RWPE2 (cell line): ENCODE results near the gene NUDCD2.
"Not testable (repeated sequence)": the region's sequence is repeated elsewhere in the genome, so short reads cannot be mapped to it uniquely, and the experiment has no call there.

ENCODE experiments used
- ATAC-seq: fragments of 200-7000 bp; cut with Tn5 transposase; 3 replicates; pipeline ENCODE4 v1.9.1; 2021; ENCODE audit warnings: low read depth
- DNase-seq: peaks from one replicate; pipeline ENCODE4 v3.0.0-alpha.2; 2020; ENCODE audit warnings: low spot score
- H3K27ac ChIP-seq: fragments of 450-650 bp; 2 replicates; pipeline ENCODE4 v1.5.1; 2017; ENCODE audit warnings: mild to moderate bottlenecking; ENCODE audit not compliant: poor library complexity, severe bottlenecking
- H3K27me3 ChIP-seq: fragments of 250-450 bp; sonication (Bioruptor Pico); 2 replicates; pipeline ENCODE4 v1.5.1; 2021; ENCODE audit warnings: mild to moderate bottlenecking, moderate library complexity; ENCODE audit not compliant: insufficient read depth, poor library complexity, severe bottlenecking
- H3K36me3 ChIP-seq: fragments of 250-450 bp; sonication (Bioruptor Pico); 2 replicates; pipeline ENCODE4 v1.5.1; 2020; ENCODE audit warnings: low read depth, mild to moderate bottlenecking, moderate library complexity
- H3K4me1 ChIP-seq: fragments of 250-450 bp; sonication (Bioruptor Pico); 2 replicates; pipeline ENCODE4 v1.5.1; 2021; ENCODE audit warnings: mild to moderate bottlenecking, moderate library complexity; ENCODE audit not compliant: insufficient read depth, poor library complexity, severe bottlenecking
- H3K4me3 ChIP-seq: fragments of 250-450 bp; sonication (Bioruptor Pico); 2 replicates; pipeline ENCODE4 v1.5.1; 2021; ENCODE audit warnings: mild to moderate bottlenecking, moderate library complexity; ENCODE audit not compliant: severe bottlenecking
- H3K9me3 ChIP-seq: fragments of 250-450 bp; sonication (Bioruptor Pico); 2 replicates; pipeline ENCODE4 v1.5.1; 2021; ENCODE audit warnings: mild to moderate bottlenecking, moderate library complexity; ENCODE audit not compliant: severe bottlenecking
- TF ChIP-seq, protein P1 (sequence below): fragments of 450-650 bp; IDR thresholded peaks from one replicate; pipeline ENCODE4 v1.5.1; 2017; ENCODE audit warnings: mild to moderate bottlenecking, moderate library complexity; ENCODE audit not compliant: poor library complexity, severe bottlenecking

NUDCD2 gene

GRCh38 chr5:163424836-163425235 lies 35.1 kb downstream of the NUDCD2 start:
- DNase-seq (no peak), ATAC-seq (no peak)
- Histone ChIP-seq H3K9me3 (no peaks in the 10 kb centered on the region), H3K36me3 (no peaks in the 10 kb centered on the region), H3K4me3 (no peak overlapping the region), H3K4me1 (no peaks in the 10 kb centered on the region), H3K27ac (no peak overlapping the region), H3K27me3 (no peaks in the 10 kb centered on the region)
- TF ChIP-seq, protein P1, sequence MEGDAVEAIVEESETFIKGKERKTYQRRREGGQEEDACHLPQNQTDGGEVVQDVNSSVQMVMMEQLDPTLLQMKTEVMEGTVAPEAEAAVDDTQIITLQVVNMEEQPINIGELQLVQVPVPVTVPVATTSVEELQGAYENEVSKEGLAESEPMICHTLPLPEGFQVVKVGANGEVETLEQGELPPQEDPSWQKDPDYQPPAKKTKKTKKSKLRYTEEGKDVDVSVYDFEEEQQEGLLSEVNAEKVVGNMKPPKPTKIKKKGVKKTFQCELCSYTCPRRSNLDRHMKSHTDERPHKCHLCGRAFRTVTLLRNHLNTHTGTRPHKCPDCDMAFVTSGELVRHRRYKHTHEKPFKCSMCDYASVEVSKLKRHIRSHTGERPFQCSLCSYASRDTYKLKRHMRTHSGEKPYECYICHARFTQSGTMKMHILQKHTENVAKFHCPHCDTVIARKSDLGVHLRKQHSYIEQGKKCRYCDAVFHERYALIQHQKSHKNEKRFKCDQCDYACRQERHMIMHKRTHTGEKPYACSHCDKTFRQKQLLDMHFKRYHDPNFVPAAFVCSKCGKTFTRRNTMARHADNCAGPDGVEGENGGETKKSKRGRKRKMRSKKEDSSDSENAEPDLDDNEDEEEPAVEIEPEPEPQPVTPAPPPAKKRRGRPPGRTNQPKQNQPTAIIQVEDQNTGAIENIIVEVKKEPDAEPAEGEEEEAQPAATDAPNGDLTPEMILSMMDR: no peak

DNA sequence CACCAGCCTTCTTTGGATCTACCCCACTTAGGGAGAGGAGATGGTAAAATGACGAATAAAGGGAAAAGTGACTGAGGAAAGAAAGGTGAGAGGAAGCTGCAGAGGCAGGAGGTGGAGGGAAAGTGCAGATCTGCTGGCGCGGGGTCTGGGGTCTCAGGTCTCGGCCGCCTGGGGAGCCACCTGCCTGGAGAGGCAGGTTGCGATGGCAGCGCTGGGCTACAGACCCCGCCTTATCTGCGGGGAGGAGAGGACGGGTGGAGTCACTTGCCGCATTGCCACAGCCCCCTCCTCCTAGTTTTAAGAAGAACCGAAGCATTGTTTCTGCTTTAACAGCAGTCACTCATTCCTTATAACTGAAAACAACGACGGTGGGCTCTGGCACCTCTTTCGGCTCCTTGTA lies 44.2 kb downstream of the NUDCD2 start:
- H3K36me3 ChIP-seq, DNase-seq, H3K27me3 ChIP-seq, H3K4me1 ChIP-seq, H3K4me3 ChIP-seq, ATAC-seq, H3K27ac ChIP-seq, H3K9me3 ChIP-seq: not testable (repeated sequence)

DNA sequence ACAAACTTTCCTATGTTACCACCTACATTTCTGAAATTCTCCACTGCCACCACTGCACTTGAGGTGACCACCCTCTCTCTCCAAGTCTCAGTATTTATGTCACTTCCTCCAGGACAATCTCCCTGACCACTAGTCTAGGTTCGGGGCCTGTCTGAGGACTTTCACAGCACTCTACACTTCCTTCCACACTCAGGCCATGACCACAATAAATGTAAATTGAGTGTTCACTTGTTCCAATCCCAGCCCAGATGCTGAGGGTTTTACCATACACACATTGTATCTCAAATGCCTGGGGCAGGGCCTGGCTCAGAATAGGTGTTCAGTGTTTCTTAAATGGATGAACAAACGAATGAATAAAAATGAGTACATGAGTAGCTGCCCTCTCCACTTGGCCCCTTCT lies 49.4 kb downstream of the NUDCD2 start:
- H3K36me3 ChIP-seq: no peaks in the 10 kb centered on the region
- DNase-seq (no peak), ATAC-seq (no peak)
- no peak overlapping the region for H3K27ac ChIP-seq
- H3K9me3 ChIP-seq: no peaks in the 10 kb centered on the region
- H3K4me3 ChIP-seq: no peak overlapping the region
- H3K4me1 ChIP-seq: peaks cover 4% of the 10 kb centered on the region
- peaks cover 9% of the 10 kb centered on the region for H3K27me3 ChIP-seq
- TF ChIP-seq, protein P1: no peak

- TF ChIP-seq, protein P1: no peak
- no peak overlapping the region for H3K27ac ChIP-seq
- H3K27me3 ChIP-seq: no peaks in the 10 kb centered on the region
- no peaks in the 10 kb centered on the region for H3K36me3 ChIP-seq
- H3K9me3 ChIP-seq: no peaks in the 10 kb centered on the region
- H3K4me3 ChIP-seq: no peak overlapping the region
- no peak for ATAC-seq
- peaks cover 4% of the 10 kb centered on the region for H3K4me1 ChIP-seq
- DNase-seq: no peak
These were observed 50.5 kb downstream of the NUDCD2 start for GRCh38 chr5:163409384-163409783.

DNA sequence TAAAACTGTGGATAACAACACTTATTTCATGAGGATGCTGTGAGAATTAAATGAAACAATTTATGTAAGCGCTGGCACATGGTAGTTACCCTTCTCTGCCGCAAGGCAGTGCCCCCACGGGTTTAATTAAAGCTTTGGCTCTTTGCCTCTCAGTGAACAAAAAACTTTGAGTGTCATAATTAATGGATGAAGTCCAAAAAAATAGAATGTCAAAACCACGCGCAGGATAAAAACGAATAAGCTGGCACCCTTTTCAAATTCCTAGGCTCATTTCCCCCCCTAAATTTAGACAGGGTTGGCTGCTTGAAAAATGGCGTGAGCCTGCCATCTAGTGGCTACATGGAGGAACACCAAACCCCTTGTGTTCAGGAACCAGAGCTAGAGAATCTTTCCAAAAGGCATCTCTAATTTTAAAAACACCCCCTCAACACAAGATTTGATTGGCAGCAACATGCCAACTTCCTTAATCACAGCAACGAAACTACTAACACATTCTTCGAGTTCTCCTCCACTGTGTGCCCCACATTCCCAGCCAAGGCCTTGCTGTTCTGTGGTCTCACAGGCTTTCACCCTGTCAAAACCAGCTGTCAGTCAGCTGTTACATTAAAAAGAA lies 51.5 kb downstream of the NUDCD2 start:
- peaks cover 4% of the 10 kb centered on the region for H3K4me1 ChIP-seq
- no peak for DNase-seq
- no peaks in the 10 kb centered on the region for H3K9me3 ChIP-seq
- TF ChIP-seq, protein P1: peak; percentile 98
- ATAC-seq: peak; percentile 86
- no peak overlapping the region for H3K27ac ChIP-seq
- H3K4me3 ChIP-seq: no peak overlapping the region
- H3K27me3 ChIP-seq: peaks cover 4% of the 10 kb centered on the region
- no peaks in the 10 kb centered on the region for H3K36me3 ChIP-seq
